C4-2B (cell line): ENCODE measurements around the gene ILF2.

ENCODE experiments used
- ZFX ChIP-seq: fragments of 450-650 bp; IDR thresholded peaks from 2 replicates; pipeline ENCODE4 v1.6.1; 2017
- TF ChIP-seq, protein P1 (sequence below): fragments of 450-650 bp; conservative IDR thresholded peaks from 2 replicates; pipeline ENCODE4 v1.5.1; 2017; ENCODE audit warnings: mild to moderate bottlenecking

- TF ChIP-seq, protein P1, sequence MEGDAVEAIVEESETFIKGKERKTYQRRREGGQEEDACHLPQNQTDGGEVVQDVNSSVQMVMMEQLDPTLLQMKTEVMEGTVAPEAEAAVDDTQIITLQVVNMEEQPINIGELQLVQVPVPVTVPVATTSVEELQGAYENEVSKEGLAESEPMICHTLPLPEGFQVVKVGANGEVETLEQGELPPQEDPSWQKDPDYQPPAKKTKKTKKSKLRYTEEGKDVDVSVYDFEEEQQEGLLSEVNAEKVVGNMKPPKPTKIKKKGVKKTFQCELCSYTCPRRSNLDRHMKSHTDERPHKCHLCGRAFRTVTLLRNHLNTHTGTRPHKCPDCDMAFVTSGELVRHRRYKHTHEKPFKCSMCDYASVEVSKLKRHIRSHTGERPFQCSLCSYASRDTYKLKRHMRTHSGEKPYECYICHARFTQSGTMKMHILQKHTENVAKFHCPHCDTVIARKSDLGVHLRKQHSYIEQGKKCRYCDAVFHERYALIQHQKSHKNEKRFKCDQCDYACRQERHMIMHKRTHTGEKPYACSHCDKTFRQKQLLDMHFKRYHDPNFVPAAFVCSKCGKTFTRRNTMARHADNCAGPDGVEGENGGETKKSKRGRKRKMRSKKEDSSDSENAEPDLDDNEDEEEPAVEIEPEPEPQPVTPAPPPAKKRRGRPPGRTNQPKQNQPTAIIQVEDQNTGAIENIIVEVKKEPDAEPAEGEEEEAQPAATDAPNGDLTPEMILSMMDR: no peak
- no peak for TF ChIP-seq ZFX
Observed at GRCh38 chr1:153614906-153615305, 55.9 kb downstream of the ILF2 start.
